MM.1S (cell line): ENCODE data around the gene ZNF586.

ENCODE experiments used
- DNase-seq: peaks from one replicate; pipeline ENCODE4 v3.0.0-alpha.2; 2015
- H2AFZ ChIP-seq: fragments of 300-600 bp; sonication (generic); 2 replicates; pipeline ENCODE4 v1.6.0; 2016; ENCODE audit warnings: antibody characterized with exemption, low read length
- H3F3A ChIP-seq: fragments of 300-600 bp; sonication (generic); 2 replicates; pipeline ENCODE4 v1.6.1; 2016; ENCODE audit warnings: mild to moderate bottlenecking, antibody characterized with exemption, low read length, moderate library complexity, mixed read lengths; ENCODE audit not compliant: insufficient read depth
- H3K27ac ChIP-seq: fragments of 300-600 bp; sonication (generic); 2 replicates; pipeline ENCODE4 v1.5.1; 2016; ENCODE audit warnings: mild to moderate bottlenecking, low read length
- H3K27me3 ChIP-seq: fragments of 300-600 bp; sonication (generic); replicated peaks from 2 replicates; pipeline ENCODE4 v1.6.0; 2016; ENCODE audit warnings: low read length; ENCODE audit not compliant: insufficient read depth
- H3K36me3 ChIP-seq: fragments of 300-600 bp; sonication (generic); replicated peaks from 2 replicates; pipeline ENCODE4 v1.6.1; 2016; ENCODE audit warnings: mild to moderate bottlenecking, low read length, mixed read lengths; ENCODE audit not compliant: insufficient read depth
- H3K4me1 ChIP-seq: fragments of 300-600 bp; sonication (generic); 2 replicates; pipeline ENCODE4 v1.6.1; 2016; ENCODE audit warnings: low read length, mixed read lengths
- H3K4me2 ChIP-seq: fragments of 300-600 bp; sonication (generic); 2 replicates; pipeline ENCODE4 v1.6.0; 2016; ENCODE audit warnings: low read depth, low read length
- H3K4me3 ChIP-seq: fragments of 300-600 bp; sonication (generic); 2 replicates; pipeline ENCODE4 v1.5.1; 2016; ENCODE audit warnings: low read length, mixed read lengths
- H3K79me2 ChIP-seq: fragments of 300-600 bp; sonication (generic); 2 replicates; pipeline ENCODE4 v1.6.1; 2016; ENCODE audit warnings: mixed run types, low read length, mixed read lengths
- H3K9ac ChIP-seq: fragments of 300-600 bp; sonication (generic); 2 replicates; pipeline ENCODE4 v1.6.1; 2016; ENCODE audit warnings: low read length, mixed read lengths
- H3K9me2 ChIP-seq: fragments of 300-600 bp; sonication (generic); replicated peaks from 2 replicates; pipeline ENCODE4 v1.6.1; 2016; ENCODE audit warnings: mild to moderate bottlenecking, low read length, mixed read lengths; ENCODE audit not compliant: insufficient read depth
- H3K9me3 ChIP-seq: fragments of 300-600 bp; sonication (generic); replicated peaks from 2 replicates; pipeline ENCODE4 v1.6.1; 2016; ENCODE audit warnings: mild to moderate bottlenecking, low read length, mixed read lengths; ENCODE audit not compliant: insufficient read depth
- H4K20me1 ChIP-seq: fragments of 300-600 bp; sonication (generic); 2 replicates; pipeline ENCODE4 v1.6.1; 2016; ENCODE audit warnings: mild to moderate bottlenecking, low read length, moderate library complexity, mixed read lengths; ENCODE audit not compliant: insufficient read depth
- CTCF ChIP-seq: fragments of 300-600 bp; sonication (generic); IDR thresholded peaks from 2 replicates; pipeline ENCODE4 v1.5.1; 2016; ENCODE audit warnings: antibody characterized with exemption, low read length, mixed read lengths
- EZH2 ChIP-seq: fragments of 300-600 bp; sonication (generic); optimal IDR thresholded peaks from 2 replicates; pipeline ENCODE3; 2017; ENCODE audit warnings: low read depth, mild to moderate bottlenecking, antibody characterized with exemption, low read length, mixed read lengths
- EZH2phosphoT487 ChIP-seq: fragments of 300-600 bp; sonication (generic); IDR thresholded peaks from 2 replicates; pipeline ENCODE4 v1.6.1; 2018; ENCODE audit warnings: antibody characterized with exemption, low read length

ZNF586 gene

GRCh38 chr19:57773488-57773887, 4.0 kb downstream of the ZNF586 start:
- Histone ChIP-seq H3F3A (peaks cover 5% of the 10 kb centered on the region; the same call in 1 of the 2 replicates), H3K27ac (no peak overlapping the region), H3K27me3 (no peaks in the 10 kb centered on the region), H3K36me3 (peaks cover 31% of the 10 kb centered on the region), H2AFZ (no peak overlapping the region), H3K9me3 (no peaks in the 10 kb centered on the region; the same call in 1 of the 2 replicates), H3K4me3 (no peak overlapping the region), H3K9ac (no peak overlapping the region), H3K9me2 (no peaks in the 10 kb centered on the region), H3K79me2 (peaks cover 71% of the 10 kb centered on the region), H3K4me2 (no peak overlapping the region), H3K4me1 (0 out of 2 replicates have a peak, but pooled peaks cover 3% of the 10 kb centered on the region), H4K20me1 (no peaks in the 10 kb centered on the region)
- DNase-seq: no peak
- TF ChIP-seq CTCF (no peak), EZH2 (no peak), EZH2phosphoT487 (no peak)

GRCh38 chr19:57776764-57777296, 7.4 kb downstream of the ZNF586 start:
- H4K20me1 ChIP-seq: no peaks in the 10 kb centered on the region
- no peaks in the 10 kb centered on the region for H3K9me2 ChIP-seq
- TF ChIP-seq EZH2 (no peak), CTCF (no peak), EZH2phosphoT487 (no peak)
- H3K27me3 ChIP-seq: no peaks in the 10 kb centered on the region
- no peak overlapping the region for H3K4me3 ChIP-seq
- H2AFZ ChIP-seq: no peak overlapping the region
- no peak overlapping the region for H3K4me2 ChIP-seq
- H3K4me1 ChIP-seq: 0 out of 2 replicates have a peak, but pooled peaks cover 3% of the 10 kb centered on the region
- H3K36me3 ChIP-seq: peaks cover 49% of the 10 kb centered on the region
- no peak for DNase-seq
- H3K9ac ChIP-seq: no peak overlapping the region
- H3K27ac ChIP-seq: no peak overlapping the region
- H3F3A ChIP-seq: peaks cover 5% of the 10 kb centered on the region; the same call in 1 of the 2 replicates
- peaks cover 67% of the 10 kb centered on the region for H3K79me2 ChIP-seq
- H3K9me3 ChIP-seq: no peaks in the 10 kb centered on the region; the same call in 1 of the 2 replicates

GRCh38 chr19:57778336-57778735, 8.9 kb downstream of the ZNF586 start:
- no peak overlapping the region for H3K27ac ChIP-seq
- TF ChIP-seq CTCF: no peak
- no peak for TF ChIP-seq EZH2
- H3K4me2 ChIP-seq: no peak overlapping the region
- no peaks in the 10 kb centered on the region for H3K27me3 ChIP-seq
- H3K9ac ChIP-seq: no peak overlapping the region
- H4K20me1 ChIP-seq: no peaks in the 10 kb centered on the region
- peaks cover 5% of the 10 kb centered on the region; the same call in 1 of the 2 replicates for H3F3A ChIP-seq
- H3K4me1 ChIP-seq: 0 out of 2 replicates have a peak, but pooled peaks cover 3% of the 10 kb centered on the region
- H3K9me3 ChIP-seq: no peaks in the 10 kb centered on the region
- no peak overlapping the region for H3K4me3 ChIP-seq
- H3K79me2 ChIP-seq: peaks cover 52% of the 10 kb centered on the region
- H3K9me2 ChIP-seq: no peaks in the 10 kb centered on the region
- H3K36me3 ChIP-seq: peaks cover 40% of the 10 kb centered on the region
- DNase-seq: no peak
- no peak overlapping the region for H2AFZ ChIP-seq
